GM04503 (cell line): ENCODE measurements around the gene ALS2CL.
"Not testable (repeated sequence)": the region's sequence is repeated elsewhere in the genome, so short reads cannot be mapped to it uniquely, and the experiment has no call there.

Experiments used
- DNase-seq: peaks from one replicate; pipeline ENCODE4 v3.0.0-alpha.2; 2012; ENCODE audit warnings: low read depth

Gene ALS2CL

DNA sequence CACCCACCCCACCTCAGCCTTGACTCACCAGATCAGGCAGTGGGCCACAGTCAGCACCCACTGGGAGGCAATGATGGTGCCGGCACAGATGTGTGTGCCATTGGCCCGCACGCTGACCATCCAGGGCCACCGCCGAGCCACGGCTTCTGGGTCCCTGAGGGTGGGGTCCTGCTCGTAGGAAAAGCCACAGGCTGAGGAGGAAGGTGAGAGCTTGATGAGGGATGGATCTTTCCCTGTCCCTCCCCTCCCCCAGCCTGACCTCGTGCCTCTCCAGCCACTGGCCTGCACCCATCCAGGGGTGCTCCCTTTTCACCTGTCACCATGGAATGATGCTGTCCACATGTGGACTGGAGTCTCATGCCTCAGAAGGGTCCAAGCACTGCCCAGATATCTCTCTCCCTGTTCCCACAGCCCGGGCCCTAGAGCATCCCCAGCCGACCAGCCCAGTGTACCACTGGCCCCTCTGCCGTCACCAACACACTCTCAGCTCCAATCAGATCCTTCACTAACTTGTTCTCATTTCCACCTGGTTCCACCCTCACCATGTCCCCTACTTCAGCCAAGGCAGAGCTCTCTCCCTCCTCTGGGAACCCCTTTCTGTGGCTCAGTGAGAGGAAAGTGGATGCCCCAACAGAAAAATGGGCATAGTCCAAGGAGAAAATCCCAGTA is 22.2 kb upstream of the ALS2CL start:
- DNase-seq: no peak

DNA sequence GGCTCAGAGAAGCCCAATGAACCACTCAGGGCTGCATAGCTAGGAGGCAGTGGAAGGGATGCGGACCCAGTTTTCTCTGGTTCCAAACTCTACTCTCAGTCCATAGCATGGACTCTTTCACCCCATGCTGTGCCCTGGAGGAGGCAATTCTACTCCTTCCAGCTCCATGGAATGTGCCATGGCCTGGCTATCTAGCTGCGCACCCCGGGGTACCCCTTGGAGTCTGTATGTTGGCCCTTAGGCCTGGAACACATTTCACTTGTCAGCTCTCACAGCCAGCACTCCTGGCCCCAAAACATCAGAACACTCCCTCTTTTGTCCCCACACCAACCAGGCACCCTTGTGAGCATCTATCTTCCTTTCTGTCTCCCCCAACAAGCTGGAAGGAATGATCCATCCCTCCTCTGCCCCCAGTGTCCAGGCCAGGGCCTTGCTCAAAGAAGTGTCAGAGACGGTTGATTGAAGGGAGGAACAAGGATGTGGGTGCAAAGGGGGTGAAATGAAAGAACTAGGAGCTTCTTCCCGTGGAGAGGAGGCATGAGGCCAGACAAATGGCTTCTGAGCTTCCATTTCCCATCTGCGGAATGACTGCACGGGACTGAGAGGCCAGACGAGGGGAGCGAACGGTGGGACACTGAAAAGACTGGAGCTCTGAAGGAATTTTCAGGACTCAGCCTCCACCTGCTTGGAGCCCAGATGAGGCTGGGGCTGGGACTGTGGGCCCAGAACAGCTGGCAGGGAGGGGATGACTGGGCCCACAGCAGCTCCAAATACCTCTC is 21.4 kb upstream of the ALS2CL start:
- DNase-seq: no peak

DNA sequence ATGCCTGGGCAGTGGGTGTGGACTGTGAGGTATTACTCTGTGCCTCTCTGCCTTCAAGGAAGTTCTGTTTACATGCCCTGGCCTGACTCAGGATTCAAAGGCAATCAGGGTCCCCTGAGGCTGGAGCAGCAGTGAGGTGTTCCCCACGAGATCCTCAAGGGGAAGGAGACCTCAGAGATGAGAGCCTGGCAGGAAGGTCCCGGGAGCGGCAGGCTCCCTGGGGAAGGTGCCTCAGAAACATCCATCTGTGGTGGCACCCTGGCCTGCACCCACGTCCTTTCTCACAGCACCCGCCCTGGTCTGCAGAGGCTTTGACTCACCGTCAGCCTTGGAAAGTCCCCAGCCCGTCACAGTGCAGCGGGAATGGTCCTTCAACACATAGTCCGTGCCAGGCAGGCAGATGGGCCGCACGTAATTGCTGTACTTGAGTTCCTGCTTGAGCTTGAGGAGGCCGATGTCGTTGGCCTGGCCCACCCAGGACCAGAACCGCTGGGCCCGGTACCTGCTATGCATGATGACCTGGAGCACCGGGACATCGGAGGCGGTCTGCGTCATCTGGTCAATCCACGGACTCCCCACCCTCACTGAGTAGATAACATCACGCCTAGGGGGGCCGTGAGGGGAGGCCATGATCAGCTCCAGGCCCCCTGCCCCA is 20.5 kb upstream of the ALS2CL start:
- no peak for DNase-seq

DNA sequence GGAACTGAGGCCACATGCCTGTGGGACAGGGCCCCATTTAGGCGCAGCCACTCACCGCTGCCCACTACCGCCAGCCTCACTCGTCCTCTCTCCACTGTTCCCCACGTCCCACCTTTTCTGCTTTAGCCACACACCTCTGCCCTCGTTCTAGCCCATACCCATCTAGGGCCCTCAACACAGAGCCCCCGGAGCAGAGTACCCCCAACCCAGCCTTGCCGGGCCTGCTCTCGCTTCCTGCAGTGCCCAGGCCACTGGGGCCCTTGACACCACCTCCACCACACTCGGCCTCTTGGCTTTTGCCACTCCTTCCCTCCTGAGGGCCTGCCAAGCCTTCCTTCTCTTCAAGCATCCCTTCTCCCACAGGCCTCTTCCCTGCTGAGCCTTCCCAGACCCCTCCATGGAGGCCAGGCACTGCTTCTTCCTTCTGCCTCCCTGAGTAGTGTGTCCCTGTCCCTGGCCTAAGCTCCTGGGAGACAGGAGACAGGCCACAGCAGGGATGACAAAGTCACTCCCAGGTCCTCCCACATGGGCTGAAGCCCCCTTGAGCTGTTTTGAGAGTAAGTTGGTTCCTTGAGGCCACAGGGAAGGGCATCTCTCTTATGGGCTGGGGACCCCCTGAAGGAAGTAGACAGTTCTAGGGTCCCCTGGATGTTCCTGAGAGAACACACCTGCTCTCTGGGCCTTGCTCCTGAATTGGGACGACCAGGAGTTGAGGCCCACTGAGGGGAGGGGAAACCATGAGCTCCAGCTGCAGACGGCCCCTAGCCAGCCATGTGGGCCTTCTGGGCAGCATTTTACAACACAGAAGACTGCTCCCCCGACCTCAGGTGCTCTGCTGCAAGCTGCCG is 19.8 kb upstream of the ALS2CL start:
- no peak for DNase-seq

DNA sequence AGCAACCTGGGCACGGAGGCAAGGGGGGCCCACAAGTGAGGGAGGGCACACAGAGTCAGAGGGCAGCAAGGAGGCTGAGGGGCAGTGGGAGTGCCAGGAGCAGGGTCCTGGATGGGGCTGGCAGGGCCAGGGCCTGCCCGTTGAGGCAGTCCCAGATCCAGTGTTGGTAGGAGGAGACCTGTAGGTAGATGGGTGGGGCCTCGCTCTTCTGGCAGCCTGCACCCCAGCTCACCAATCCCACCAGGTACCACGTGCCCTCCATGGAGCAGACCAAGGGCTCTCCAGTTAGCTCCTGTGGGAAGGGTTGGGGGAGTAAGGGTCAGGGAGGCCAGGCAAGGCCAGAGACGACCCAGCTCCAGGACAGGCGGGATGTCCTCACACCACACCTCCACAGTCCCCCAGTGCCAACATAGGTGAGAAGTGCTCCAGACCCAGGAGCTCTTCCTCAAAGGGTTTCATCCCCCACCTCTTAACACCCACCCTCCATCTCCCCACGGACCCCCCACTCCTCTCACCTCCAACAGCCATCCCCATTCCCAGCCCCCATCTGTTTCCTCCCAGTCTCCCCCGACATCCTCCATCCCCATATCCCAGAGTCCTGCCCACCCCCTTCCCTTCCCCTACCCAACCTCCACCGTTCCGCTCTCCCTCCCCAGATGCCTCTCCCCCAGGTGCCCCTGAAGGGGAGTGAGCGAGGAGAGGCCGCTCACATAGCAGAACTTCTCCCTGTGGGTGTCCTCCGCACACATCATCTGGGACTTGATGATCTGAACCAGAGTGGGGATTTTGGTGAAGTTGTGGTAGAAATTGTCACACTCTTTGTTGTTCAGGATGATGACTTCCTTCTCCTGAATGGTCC is 18.9 kb upstream of the ALS2CL start:
- no peak for DNase-seq

DNA sequence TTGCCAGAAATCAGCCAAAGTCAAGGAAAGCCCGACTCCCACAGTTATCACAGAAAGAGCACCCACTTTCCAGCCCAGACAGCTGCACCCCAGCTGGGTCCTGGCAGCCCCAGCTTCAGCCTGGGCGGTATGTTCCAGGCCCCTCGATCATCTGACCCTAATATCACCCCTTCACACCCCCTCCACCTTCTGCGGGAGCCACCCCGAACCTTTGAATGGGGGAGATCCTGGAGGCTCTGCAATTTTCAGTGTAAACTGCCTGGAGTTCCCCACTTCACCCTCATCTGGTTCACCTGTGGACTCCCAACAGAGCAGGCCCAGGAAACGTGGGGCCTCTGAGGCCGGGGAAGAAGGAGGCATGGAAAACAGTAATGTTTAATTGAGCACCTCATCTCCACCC is 18.3 kb upstream of the ALS2CL start:
- DNase-seq: no peak

DNA sequence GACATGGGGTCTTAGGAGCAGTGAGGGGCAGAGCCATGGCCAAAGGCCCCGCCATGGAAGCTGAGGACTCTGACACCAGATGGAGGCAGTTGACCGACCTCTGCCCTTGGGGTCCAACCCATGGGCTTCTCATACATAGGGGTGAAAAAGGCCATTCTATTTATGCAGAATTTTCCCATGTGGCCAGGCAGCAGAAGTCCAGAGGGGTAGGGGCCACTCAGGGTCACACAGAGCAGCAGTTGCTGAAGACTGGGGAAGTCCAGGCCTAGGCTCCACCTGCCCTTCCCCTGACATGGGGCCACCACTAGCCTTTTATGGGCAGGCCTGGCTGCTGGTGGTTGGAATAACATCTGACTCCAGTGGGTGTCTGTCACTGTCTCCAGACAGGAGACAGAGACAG is 17.8 kb upstream of the ALS2CL start:
- no peak for DNase-seq

DNA sequence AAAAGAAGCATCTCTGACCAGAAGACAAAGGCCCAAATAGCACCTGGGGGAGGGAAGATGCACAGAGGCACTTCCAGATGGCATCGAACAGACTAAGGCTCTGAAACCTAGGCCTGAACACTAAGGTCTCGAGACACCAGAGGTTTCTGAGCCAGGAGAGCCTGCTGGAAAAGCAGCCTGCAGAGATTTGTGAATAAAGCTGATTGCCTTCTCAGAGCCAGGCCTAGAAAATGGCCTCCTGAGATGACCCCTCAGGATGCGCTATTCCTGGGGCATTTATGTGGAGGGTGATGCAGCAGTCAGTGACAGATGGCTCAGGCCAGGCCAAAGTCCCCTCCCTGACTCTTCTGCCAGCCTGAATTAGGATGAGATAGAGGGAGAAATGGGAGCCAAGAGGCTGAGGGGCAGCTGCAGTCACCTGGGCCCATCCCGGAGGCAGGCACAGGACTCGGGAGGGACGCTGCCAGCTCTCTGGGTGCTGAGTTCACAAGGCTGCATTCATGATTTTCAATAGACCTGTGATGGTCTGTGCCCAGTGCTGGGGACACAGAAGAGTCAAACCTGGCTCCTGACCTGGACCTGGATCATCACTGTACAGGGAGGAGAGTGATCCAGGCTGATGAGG is 17.3 kb upstream of the ALS2CL start:
- no peak for DNase-seq

DNA sequence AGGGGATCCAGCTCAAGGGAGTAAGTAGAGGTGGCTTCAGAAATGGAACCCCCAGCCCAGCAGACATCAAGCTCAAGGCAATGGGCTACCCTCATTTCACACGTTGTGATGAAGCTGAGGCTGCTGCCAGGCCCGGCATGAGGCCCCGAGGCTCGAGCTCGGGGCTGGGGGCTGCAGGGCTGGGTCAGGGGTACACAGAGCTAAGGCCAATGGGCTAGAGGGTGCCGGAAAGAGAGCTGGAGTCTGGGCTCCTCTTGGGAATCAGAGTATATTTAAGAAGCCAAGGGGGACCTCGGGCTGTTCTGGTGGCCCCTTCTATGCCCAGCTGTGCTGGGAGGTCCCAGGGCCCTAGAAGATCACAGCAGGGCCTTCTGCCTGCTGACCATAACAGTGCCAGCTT is 16.8 kb upstream of the ALS2CL start:
- no peak for DNase-seq

DNA sequence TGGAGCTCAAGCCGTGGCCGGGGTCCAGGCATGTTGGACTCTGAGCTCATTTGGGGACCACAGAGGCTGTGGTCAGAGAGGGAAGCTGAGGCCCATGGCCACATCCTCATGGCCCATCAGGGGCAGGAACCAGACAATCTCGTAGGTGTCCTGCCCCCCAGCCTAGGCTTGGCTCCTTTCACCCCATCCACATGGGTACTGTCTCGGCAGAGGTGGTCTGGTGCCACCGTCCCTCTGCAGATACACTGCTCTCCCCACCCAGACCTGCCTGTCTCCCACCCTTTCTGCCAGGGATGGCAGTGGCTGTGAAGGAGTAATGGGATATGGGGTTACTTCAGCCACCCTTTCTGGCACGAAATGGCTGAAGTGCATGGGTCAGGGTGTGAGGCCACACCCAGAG is 16.2 kb upstream of the ALS2CL start:
- no peak for DNase-seq

DNA sequence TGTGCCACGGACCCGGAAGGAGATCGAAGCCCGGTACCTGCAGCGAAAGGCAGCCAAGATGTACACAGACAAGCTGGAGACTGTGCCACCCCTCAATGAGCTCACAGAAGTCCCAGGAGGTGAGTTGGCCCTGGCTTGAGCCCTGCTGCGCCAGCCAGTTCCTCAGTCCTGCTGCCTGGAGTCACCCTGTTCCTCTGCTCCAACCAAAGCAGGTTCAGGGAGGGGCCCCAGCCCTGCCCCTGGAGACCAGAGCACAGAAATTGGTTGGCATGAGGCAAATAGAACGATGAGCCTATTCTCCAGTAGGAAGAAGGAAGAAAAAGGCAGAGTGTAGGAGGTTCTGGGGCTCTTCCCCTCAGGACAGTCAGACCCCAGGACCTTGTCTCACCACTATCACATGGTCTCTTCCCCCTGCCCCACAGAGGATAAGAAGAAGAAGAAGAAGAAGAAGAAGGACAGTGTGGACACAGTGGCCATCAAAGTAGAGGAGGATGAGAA is 15.7 kb upstream of the ALS2CL start:
- DNase-seq: no peak

DNA sequence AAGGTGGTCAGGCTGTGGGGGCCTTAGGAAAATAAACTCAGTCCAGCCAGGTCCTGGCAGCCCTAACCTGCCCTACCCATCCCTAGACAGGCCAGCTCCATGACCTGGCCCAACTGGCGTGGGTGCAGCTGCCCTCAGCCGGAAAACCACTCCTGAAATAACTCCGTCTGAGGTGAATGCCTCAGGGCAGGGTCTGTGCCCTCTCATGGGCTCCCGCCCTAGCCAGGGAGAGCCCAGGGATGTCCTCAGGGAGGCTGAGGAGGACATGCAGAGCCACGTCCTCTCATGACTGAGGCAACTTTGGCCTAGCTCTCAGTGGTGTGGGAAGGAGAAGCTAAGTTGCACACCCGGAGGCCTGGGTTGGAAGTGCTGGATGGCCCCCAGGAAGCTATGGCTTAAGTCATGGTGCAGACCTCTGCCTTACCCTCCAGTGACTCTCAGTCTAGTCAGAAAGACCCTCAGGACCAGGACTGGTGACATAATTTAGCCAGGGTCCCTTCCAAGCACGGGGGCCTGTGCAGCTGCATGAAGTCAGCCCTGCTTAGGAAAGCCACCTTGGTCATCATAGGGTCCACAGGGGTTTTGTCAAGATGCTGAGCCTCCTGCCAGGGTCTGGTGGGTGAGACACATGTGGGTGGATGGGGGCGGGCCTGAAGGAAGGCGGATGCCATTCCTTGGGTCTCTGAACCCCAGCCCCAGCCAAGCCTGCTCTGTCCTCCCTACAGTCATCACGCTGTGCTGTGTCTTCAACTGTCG is 15.1 kb upstream of the ALS2CL start:
- no peak for DNase-seq

DNA sequence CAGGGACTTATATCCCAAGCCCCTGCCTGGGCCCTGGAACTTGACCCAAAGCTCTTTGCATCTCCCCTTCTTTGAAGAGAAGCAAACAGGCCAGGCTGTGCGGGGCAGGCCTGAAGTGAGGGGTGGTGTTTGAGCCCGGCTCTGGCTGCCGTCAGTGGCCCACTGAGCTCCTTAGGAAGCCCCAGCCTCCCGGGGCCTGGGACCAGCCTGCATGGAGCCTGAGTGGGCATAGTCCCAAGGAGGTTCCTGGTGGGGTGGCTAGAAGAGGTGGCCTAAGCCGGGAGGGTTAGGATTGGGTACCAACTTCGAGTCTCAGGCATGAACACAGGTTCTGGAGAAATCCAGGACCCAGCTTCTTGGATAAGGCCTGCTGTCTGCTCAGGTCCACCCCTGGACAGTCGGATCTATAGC is 14.1 kb upstream of the ALS2CL start:
- DNase-seq: no peak

DNA sequence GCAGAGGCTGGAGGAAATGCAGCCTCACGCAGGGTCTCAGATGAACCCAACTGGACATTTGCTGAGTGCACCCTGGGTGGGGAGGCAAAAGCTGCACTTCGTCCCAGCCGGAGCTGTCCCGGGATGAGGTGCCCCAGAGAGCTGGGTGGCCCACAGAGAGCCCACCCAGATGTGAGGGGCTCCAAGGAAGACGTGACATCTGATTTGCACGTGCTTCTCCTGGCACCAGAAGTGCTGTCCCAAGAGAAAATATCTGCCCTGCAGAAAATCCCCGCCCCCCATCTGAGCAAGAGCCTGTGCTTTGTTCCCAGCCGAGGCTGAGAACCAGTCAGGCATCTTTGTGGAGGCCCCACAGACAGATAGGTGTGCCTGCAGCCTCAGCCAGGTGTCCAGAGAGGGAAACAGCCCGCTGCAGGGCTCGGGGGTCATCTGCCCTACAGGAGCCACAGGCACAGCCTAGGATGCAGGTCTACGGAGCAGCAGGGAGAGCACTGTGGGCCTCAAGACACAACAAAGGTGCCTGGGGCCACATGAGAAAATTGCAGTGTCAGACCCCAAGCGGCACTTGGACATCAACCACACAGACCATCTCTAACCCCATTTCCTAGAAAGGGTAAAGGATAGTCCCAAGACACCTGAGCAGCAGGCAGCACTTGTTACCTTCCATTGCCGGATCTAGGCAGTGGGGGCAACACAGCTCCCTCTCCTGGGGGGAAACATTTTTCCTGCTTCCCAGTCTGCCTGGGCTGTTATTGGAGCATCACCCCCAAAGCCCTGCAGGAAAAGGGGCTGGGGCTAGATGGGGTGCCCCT is 13.5 kb upstream of the ALS2CL start:
- DNase-seq: no peak

DNA sequence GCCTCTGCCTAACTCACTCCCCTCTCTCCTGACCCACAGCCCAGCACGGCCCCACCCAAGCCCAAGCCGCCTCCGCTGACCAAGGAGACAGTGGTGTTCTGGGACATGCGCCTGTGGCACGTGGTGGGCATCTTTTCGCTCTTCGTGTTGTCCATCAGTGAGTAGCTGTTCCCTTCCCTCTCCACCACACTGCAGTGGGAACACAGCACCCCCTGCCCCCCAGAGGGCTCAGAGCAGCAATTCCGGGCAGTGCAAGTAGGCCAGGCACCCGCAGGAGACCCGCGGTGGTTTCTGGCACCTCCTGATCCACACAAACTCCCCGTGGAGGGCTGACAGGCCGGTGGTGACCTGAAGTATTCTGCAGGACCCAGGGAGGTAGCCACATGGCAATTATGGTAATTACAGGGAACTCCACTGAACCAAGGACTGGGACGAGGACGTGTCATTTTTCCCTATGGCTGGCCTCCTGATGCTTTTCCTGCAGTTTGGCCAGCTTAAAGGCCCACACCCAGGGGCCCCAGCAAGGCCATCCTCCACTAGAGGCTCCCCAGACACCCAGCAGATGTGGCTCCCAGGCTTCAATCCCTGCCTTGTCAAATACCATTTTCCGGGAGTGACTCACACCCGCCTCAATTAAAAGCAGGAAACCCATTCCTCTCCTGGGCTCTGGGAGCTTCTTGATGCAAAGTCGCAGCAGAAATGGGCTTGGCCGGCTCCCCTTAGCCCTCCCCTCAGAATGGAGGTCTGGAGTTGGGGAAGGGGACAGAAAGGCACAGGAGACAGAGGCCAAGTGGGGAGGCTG is 12.5 kb upstream of the ALS2CL start:
- peak; percentile 36 for DNase-seq

DNA sequence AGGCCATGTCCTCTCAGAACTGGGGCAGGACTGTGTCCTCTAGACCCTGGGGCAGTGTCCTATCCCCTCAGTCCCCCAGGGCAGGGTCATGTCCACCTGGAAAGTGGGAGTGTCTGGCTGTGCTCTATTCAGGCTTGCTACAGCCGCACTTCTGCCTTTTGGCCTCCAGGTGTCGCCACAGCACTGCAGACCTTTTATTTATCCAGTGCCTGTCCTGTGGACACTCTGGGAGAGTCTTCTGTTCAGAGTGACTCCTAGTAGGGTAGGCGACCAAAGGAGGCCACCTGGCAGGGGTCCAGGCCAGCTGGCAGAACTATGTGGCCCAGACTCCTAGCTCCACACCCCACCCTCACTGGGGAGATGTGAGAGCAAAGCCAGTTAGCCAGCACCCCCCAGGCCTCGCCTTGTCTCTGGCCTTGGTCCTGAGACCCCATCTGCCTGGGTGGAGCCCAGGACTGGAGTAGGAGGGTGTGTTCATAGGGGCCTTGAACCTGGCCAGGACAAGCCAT is 11.6 kb upstream of the ALS2CL start:
- DNase-seq: no peak

DNA sequence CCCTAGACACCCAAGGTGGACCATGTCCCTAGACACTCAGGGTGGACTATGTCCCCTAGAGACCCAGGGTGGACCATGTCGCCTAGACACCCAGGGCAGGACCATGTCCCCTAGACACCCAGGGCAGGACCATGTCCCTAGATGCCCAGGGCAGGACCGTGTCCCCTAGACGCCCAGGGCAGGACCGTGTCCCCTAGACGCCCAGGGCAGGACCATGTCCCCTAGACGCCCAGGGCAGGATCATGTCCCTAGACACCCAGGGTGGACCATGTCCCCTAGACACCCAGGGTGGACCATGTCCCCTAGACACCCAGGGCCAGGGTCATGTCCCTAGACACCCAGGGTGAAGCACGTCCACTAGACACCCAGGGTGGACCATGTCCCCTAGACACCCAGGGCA is 10.9 kb upstream of the ALS2CL start:
- DNase-seq: not testable (repeated sequence)

DNA sequence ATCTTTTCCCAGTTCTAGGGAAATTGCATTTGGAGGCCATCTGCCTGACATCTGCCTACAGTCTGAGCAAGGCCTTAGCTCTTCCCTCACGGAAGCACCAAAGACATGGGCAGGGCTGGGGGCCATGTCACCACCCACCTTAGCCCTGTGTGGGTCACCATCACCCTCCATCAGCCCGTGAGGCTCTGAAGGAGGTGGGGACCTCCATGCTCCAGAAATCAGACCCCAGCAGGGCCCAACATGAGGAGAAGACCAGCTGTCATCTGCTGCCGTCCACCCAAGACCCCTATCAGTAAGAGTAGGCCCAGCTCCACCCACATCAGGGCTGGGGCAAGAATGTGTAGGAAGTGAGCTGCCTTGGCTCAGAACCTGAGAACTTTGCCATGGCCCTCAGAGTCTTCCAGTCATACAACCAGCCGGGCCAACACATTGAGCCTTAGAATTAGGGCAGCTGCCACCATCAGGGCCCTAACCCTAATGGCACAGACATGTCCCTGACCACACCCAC is 9.6 kb upstream of the ALS2CL start:
- no peak for DNase-seq
